ENCODE measurements around the gene CALCB.

Gene CALCB

GRCh38 chr11:15115686-15116085 is 42.3 kb downstream of the CALCB start:
- ChIA-PET POLR2A (ENCODE audit: low non-redundant PET) (no interaction called here), CTCF (interaction anchor here (0.9 to 1.1 kb wide), 2 partner anchors 9 to 15 kb away, joined by 3 read pairs; no protein-coding TSS in a partner anchor)
- no peak overlapping the region for H3K27ac ChIP-seq
- TF ChIP-seq CTCF (conservative IDR thresholded peaks at IDR 0.05; ENCODE audit: low read depth): no peak
- DNase-seq (ENCODE audit: low spot score): no peak

DNA sequence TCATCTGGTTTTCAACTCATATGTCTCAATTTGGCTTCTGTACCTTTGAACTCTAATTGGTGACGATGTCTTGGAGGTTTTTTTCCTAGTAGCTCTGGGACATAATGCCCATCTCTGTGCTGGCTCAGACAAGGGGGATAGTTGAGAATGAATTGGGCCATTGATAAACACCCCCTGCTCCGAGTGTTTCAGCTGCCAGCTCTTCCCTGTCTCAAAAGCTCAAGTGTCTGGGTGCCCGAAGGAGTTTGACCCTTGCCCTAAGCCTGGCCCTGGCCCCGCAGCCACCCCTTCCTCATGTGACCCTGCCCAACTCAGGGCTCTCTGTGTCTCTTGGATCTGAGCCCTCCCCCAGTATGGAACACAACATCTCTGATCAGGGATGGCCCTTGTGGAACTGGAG is 44.4 kb downstream of the CALCB start:
- H3K27ac ChIP-seq: no peak overlapping the region
- TF ChIP-seq CTCF (conservative IDR thresholded peaks at IDR 0.05; ENCODE audit: low read depth): no peak
- ChIA-PET CTCF (interaction anchor here (0.6 to 1.0 kb wide), 2 partner anchors 16 to 205 kb away, joined by 4 read pairs; no protein-coding TSS in a partner anchor), POLR2A (ENCODE audit: low non-redundant PET) (no interaction called here)
- no peak for DNase-seq (ENCODE audit: low spot score)

GRCh38 chr11:15118431-15118830 is 45.0 kb downstream of the CALCB start:
- POLR2A ChIA-PET (ENCODE audit: low non-redundant PET): no interaction called here
- no peak for DNase-seq (ENCODE audit: low spot score)
- H3K27ac ChIP-seq: no peak overlapping the region
- CTCF ChIA-PET: interaction anchor here (1.0 kb wide), 1 partner anchor 17 kb away, joined by 4 read pairs; no protein-coding TSS in a partner anchor
- TF ChIP-seq CTCF (conservative IDR thresholded peaks at IDR 0.05; ENCODE audit: low read depth): no peak

DNA sequence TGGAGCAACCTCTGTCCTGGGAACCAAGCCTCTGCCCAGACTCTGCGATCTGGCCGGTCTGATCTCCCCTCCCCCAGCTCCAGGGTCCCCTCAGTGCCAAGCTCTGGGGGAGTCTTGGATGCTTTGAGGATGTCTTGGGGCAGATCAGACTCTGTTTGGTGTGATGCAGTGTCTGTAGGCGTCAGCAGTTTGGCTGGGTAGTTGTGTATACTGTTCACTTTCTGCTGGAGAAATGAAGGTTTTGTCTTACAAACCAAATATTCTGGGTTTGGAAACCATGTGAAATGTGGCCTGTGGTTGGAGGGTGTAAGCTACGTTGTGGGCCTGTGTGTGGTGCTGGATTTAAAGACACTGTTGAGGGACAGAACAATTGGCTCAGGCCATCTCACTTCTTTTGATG is 46.0 kb downstream of the CALCB start:
- ChIA-PET POLR2A (ENCODE audit: low non-redundant PET) (no interaction called here), CTCF (no interaction called here)
- no peak for DNase-seq (ENCODE audit: low spot score)
- H3K27ac ChIP-seq: no peak overlapping the region
- no peak for TF ChIP-seq CTCF (conservative IDR thresholded peaks at IDR 0.05; ENCODE audit: low read depth)

- no peak for TF ChIP-seq CTCF (conservative IDR thresholded peaks at IDR 0.05; ENCODE audit: low read depth)
- DNase-seq (ENCODE audit: low spot score): no peak
- ChIA-PET POLR2A (ENCODE audit: low non-redundant PET) (no interaction called here), CTCF (no interaction called here)
- no peak overlapping the region for H3K27ac ChIP-seq
Measured at GRCh38 chr11:15119826-15120225, 46.4 kb downstream of the CALCB start.

- TF ChIP-seq CTCF (conservative IDR thresholded peaks at IDR 0.05; ENCODE audit: low read depth): no peak
- CTCF ChIA-PET: no interaction called here
- DNase-seq (ENCODE audit: low spot score): peak; percentile 76
- POLR2A ChIA-PET (ENCODE audit: low non-redundant PET): no interaction called here
- no peak overlapping the region for H3K27ac ChIP-seq
Measured at GRCh38 chr11:15123849-15124248, 50.5 kb downstream of the CALCB start.

GRCh38 chr11:15124528-15124927 is 51.1 kb downstream of the CALCB start:
- ChIA-PET CTCF (no interaction called here), POLR2A (ENCODE audit: low non-redundant PET) (no interaction called here)
- no peak for DNase-seq (ENCODE audit: low spot score)
- no peak overlapping the region for H3K27ac ChIP-seq
- no peak for TF ChIP-seq CTCF (conservative IDR thresholded peaks at IDR 0.05; ENCODE audit: low read depth)

All from RWPE1 (cell line).